H9 (cell line): ENCODE results near the gene SF3A2. TPM values are rescaled to one million over a fixed set of nuclear protein-coding genes. Genes with fewer than 3 reads are reported as not detected.

Source experiments
- DNase-seq: peaks from one replicate; pipeline ENCODE4 v3.0.0-alpha.2; 2017
- H2AFZ ChIP-seq: one replicate; pipeline ENCODE4 v1.6.1; 2013; ENCODE audit warnings: mild to moderate bottlenecking, low read length, control low read depth, moderate library complexity
- H2AK5ac ChIP-seq: 2 replicates; pipeline ENCODE4 v1.6.1; 2013; ENCODE audit warnings: low read length, control low read depth, mixed read lengths; ENCODE audit not compliant: insufficient read length
- H2BK120ac ChIP-seq: one replicate; pipeline ENCODE4 v1.6.1; 2013; ENCODE audit warnings: low read depth, mild to moderate bottlenecking, low read length, control low read depth, inconsistent platforms; ENCODE audit not compliant: poor library complexity, severe bottlenecking
- H2BK12ac ChIP-seq: 2 replicates; pipeline ENCODE4 v1.6.1; 2013; ENCODE audit warnings: low read length, control low read depth, mixed read lengths, low read depth; ENCODE audit not compliant: insufficient read length
- H2BK15ac ChIP-seq: 2 replicates; pipeline ENCODE4 v1.6.1; 2013; ENCODE audit warnings: low read depth, low read length, control low read depth
- H2BK20ac ChIP-seq: one replicate; pipeline ENCODE4 v1.6.1; 2013; ENCODE audit warnings: low read depth, mild to moderate bottlenecking, low read length, control low read depth, inconsistent platforms; ENCODE audit not compliant: poor library complexity, severe bottlenecking
- H2BK5ac ChIP-seq: 2 replicates; pipeline ENCODE4 v1.6.1; 2013; ENCODE audit warnings: low read length, control low read depth, mixed read lengths; ENCODE audit not compliant: insufficient read length
- H3K14ac ChIP-seq: 2 replicates; pipeline ENCODE4 v1.6.1; 2013; ENCODE audit warnings: low read length, control low read depth; ENCODE audit not compliant: insufficient read depth
- H3K18ac ChIP-seq: 2 replicates; pipeline ENCODE4 v1.6.1; 2013; ENCODE audit warnings: low read depth, mild to moderate bottlenecking, mixed read lengths, low read length, control low read depth; ENCODE audit not compliant: insufficient read length
- H3K23ac ChIP-seq: 2 replicates; pipeline ENCODE4 v1.6.1; 2013; ENCODE audit warnings: low read length, control low read depth, mixed read lengths, low read depth; ENCODE audit not compliant: insufficient read length
- H3K23me2 ChIP-seq: 2 replicates; pipeline ENCODE4 v1.6.1; 2013; ENCODE audit warnings: low read depth, mild to moderate bottlenecking, mixed read lengths, low read length, control low read depth; ENCODE audit not compliant: insufficient read length, poor library complexity, severe bottlenecking
- H3K27ac ChIP-seq: 2 replicates; pipeline ENCODE4 v1.5.1; 2013; ENCODE audit warnings: low read length, control low read depth, mixed read lengths, low read depth; ENCODE audit not compliant: insufficient read length
- H3K27me3 ChIP-seq: 2 replicates; pipeline ENCODE4 v1.6.1; 2013; ENCODE audit warnings: low read length, control low read depth, inconsistent platforms; ENCODE audit not compliant: insufficient read depth
- H3K4ac ChIP-seq: 2 replicates; pipeline ENCODE4 v1.6.1; 2013; ENCODE audit warnings: low read depth, mild to moderate bottlenecking, control low read depth, inconsistent platforms, low read length, moderate library complexity
- H3K4me1 ChIP-seq: 2 replicates; pipeline ENCODE4 v1.6.1; 2013; ENCODE audit warnings: low read length, control low read depth, inconsistent platforms; ENCODE audit not compliant: insufficient read depth
- H3K4me2 ChIP-seq: 2 replicates; pipeline ENCODE4 v1.6.1; 2013; ENCODE audit warnings: low read length, control low read depth, mixed read lengths; ENCODE audit not compliant: insufficient read length, insufficient read depth
- H3K56ac ChIP-seq: 2 replicates; pipeline ENCODE4 v1.6.1; 2013; ENCODE audit warnings: low read depth, mild to moderate bottlenecking, mixed read lengths, low read length, control low read depth; ENCODE audit not compliant: insufficient read length
- H3K79me1 ChIP-seq: 2 replicates; pipeline ENCODE4 v1.6.1; 2013; ENCODE audit warnings: low read depth, mild to moderate bottlenecking, moderate library complexity, low read length, control low read depth, inconsistent platforms; ENCODE audit not compliant: insufficient read depth, poor library complexity, severe bottlenecking
- H3K79me2 ChIP-seq: 2 replicates; pipeline ENCODE4 v1.6.1; 2013; ENCODE audit warnings: low read length, control low read depth, inconsistent platforms; ENCODE audit not compliant: insufficient read depth
- H3K9ac ChIP-seq: 2 replicates; pipeline ENCODE4 v1.6.1; 2013; ENCODE audit warnings: low read length, control low read depth, mixed read lengths; ENCODE audit not compliant: insufficient read length; ENCODE audit errors: extremely low read depth
- H3K9me3 ChIP-seq: one replicate; pipeline ENCODE4 v1.6.1; 2013; ENCODE audit warnings: low read depth, low read length, inconsistent platforms; ENCODE audit not compliant: control insufficient read depth
- H3T11ph ChIP-seq: one replicate; pipeline ENCODE4 v1.6.1; 2013; ENCODE audit warnings: mild to moderate bottlenecking, low read length, control low read depth, inconsistent platforms
- H4K20me1 ChIP-seq: one replicate; pipeline ENCODE4 v1.6.1; 2013; ENCODE audit not compliant: control insufficient read depth, insufficient read length, insufficient read depth
- H4K5ac ChIP-seq: 2 replicates; pipeline ENCODE4 v1.6.1; 2013; ENCODE audit warnings: low read depth, mild to moderate bottlenecking, mixed read lengths, low read length, control low read depth; ENCODE audit not compliant: insufficient read length
- H4K8ac ChIP-seq: replicated peaks from 2 replicates; pipeline ENCODE4 v1.6.1; 2013; ENCODE audit warnings: low read length, control low read depth, mixed read lengths, low read depth; ENCODE audit not compliant: insufficient read length
- H4K91ac ChIP-seq: 2 replicates; pipeline ENCODE4 v1.6.1; 2013; ENCODE audit warnings: low read depth, mild to moderate bottlenecking, moderate library complexity, mixed read lengths, low read length, control low read depth; ENCODE audit not compliant: insufficient read length
- H3K27ac Mint-ChIP-seq, 3 experiments: 2 replicates in 2 of 3; 3 replicates in 1 of 3; pipeline ENCODE4 v1.8.0; 2020 to 2021; ENCODE audit warnings: mixed read lengths in 3 of 3, mild to moderate bottlenecking in 1 of 3, moderate library complexity in 1 of 3
- H3K27me3 Mint-ChIP-seq: 2 replicates; pipeline ENCODE4 v1.8.0; 2021; ENCODE audit warnings: low read depth, mild to moderate bottlenecking, moderate library complexity, mixed read lengths
- H3K36me3 Mint-ChIP-seq, 3 experiments: 2 replicates in 2 of 3; 3 replicates in 1 of 3; pipeline ENCODE4 v1.8.0; 2020 to 2021; ENCODE audit warnings: low read depth in 3 of 3, mixed read lengths in 3 of 3; ENCODE audit not compliant: insufficient read depth in 1 of 3
- H3K4me1 Mint-ChIP-seq, 2 experiments: 2 replicates each; pipeline ENCODE4 v1.8.0; 2020; ENCODE audit warnings: mixed read lengths in 2 of 2
- H3K4me3 Mint-ChIP-seq, 2 experiments: 2 replicates in 1 of 2; 3 replicates in 1 of 2; pipeline ENCODE4 v1.8.0; 2020 to 2021; ENCODE audit warnings: mild to moderate bottlenecking in 2 of 2, mixed read lengths in 2 of 2, moderate library complexity in 1 of 2
- H3K9me3 Mint-ChIP-seq, 2 experiments: 2 replicates in 1 of 2; 3 replicates in 1 of 2; pipeline ENCODE4 v1.8.0; 2020; ENCODE audit warnings: mild to moderate bottlenecking in 2 of 2, mixed read lengths in 2 of 2, moderate library complexity in 1 of 2
- WGBS: extraction: QIAGEN DNeasy Blood & Tissue Kit; methylation state at CpG from one replicate; pipeline ENCODE4 v1.1.7; 2013; ENCODE audit warnings: missing lambda C conversion rate, low lambda C conversion rate, mixed read lengths; ENCODE audit not compliant: insufficient read length; ENCODE audit errors: extremely low coverage; 5-methylcytosine and 5-hydroxymethylcytosine counted together
- total RNA-seq: library from RNA; stranded (reverse); gene quantifications from 2 replicates; pipeline ENCODE4 v1.2.1, GENCODE V29; 2021
- TF ChIP-seq, protein P1 (sequence below): fragments of 200-600 bp; sonication (generic); conservative IDR thresholded peaks from 3 replicates; pipeline ENCODE4 v1.8.0; 2021; ENCODE audit warnings: antibody characterized with exemption, mild to moderate bottlenecking

SF3A2 gene
- total RNA-seq, 1 experiment from 2014 or later: 166 TPM

DNA sequence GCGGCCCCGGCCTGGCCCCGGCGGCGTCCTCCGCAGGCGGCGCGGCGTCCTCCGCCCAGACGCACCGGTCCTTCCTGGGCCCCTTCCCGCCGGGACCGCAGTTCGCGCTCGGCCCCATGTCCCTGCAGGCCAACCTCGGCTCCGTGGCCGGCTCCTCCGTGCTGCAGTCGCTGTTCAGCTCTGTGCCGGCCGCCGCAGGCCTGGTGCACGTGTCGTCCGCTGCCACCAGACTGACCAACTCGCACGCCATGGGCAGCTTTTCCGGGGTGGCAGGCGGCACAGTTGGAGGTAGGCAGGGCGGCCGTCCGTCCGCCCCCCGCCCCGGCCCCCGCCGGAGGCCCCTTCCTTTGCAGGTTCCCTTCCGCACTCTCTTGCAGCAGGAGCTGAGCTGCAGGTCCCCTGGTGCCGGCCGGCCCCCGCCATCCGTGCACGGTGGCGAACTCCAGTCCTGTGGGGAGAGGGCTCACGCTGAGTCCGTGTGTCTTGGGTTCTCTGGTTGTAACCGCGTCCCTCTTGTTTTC, 9.7 kb upstream of the SF3A2 start:
- H3K79me2 ChIP-seq: no peaks in the 10 kb centered on the region
- Mint-ChIP-seq H3K9me3 (no peaks in the 10 kb centered on the region), H3K4me3 (no peak overlapping the region), H3K36me3 (peaks cover 9 to 44% (median 40%) of the 10 kb centered on the region in 3 experiments; a peak in 6 of 7 replicates), H3K27me3 (no peaks in the 10 kb centered on the region; the same call in 1 of the 2 replicates), H3K27ac (no peak overlapping the region), H3K4me1 (no peaks in the 10 kb centered on the region)
- H3K4ac ChIP-seq: no peak overlapping the region
- H3K4me2 ChIP-seq: no peak overlapping the region
- H2BK12ac ChIP-seq: no peak overlapping the region
- no peak overlapping the region for H2BK20ac ChIP-seq
- H3K4me1 ChIP-seq: no peaks in the 10 kb centered on the region
- H3T11ph ChIP-seq: no peak overlapping the region
- H2BK120ac ChIP-seq: no peak overlapping the region
- H3K14ac ChIP-seq: no peak overlapping the region
- H4K91ac ChIP-seq: no peak overlapping the region
- no peaks in the 10 kb centered on the region for H3K9me3 ChIP-seq
- no peak overlapping the region for H2BK5ac ChIP-seq
- no peak overlapping the region for H4K5ac ChIP-seq
- no CpG with 5 or more reads among the region's 53 CpGs for WGBS
- H4K8ac ChIP-seq: no peak overlapping the region
- no peak overlapping the region for H3K27ac ChIP-seq
- no peak overlapping the region for H3K23ac ChIP-seq
- no peaks in the 10 kb centered on the region for H3K79me1 ChIP-seq
- no peak for DNase-seq
- H3K23me2 ChIP-seq: no peaks in the 10 kb centered on the region
- H2AK5ac ChIP-seq: no peak overlapping the region
- no peak overlapping the region for H2AFZ ChIP-seq
- no peaks in the 10 kb centered on the region for H3K27me3 ChIP-seq
- H2BK15ac ChIP-seq: no peak overlapping the region
- no peak overlapping the region for H3K18ac ChIP-seq
- H4K20me1 ChIP-seq: no peaks in the 10 kb centered on the region
- TF ChIP-seq, protein P1, sequence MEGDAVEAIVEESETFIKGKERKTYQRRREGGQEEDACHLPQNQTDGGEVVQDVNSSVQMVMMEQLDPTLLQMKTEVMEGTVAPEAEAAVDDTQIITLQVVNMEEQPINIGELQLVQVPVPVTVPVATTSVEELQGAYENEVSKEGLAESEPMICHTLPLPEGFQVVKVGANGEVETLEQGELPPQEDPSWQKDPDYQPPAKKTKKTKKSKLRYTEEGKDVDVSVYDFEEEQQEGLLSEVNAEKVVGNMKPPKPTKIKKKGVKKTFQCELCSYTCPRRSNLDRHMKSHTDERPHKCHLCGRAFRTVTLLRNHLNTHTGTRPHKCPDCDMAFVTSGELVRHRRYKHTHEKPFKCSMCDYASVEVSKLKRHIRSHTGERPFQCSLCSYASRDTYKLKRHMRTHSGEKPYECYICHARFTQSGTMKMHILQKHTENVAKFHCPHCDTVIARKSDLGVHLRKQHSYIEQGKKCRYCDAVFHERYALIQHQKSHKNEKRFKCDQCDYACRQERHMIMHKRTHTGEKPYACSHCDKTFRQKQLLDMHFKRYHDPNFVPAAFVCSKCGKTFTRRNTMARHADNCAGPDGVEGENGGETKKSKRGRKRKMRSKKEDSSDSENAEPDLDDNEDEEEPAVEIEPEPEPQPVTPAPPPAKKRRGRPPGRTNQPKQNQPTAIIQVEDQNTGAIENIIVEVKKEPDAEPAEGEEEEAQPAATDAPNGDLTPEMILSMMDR: no peak
- no peak overlapping the region for H3K9ac ChIP-seq
- no peak overlapping the region for H3K56ac ChIP-seq
